Activated CD4-positive, alpha-beta T cell treated with anti-CD3 and anti-CD28 coated beads, Interleukin-2, amount 50 U/mL, for 48 hours (primary cell): Measurements from ENCODE around the gene POLDIP3.

Experiments
- DNase-seq, 2 experiments: peaks; one replicate each; pipeline ENCODE4 v3.0.0-alpha.2; 2020

POLDIP3 gene

DNA sequence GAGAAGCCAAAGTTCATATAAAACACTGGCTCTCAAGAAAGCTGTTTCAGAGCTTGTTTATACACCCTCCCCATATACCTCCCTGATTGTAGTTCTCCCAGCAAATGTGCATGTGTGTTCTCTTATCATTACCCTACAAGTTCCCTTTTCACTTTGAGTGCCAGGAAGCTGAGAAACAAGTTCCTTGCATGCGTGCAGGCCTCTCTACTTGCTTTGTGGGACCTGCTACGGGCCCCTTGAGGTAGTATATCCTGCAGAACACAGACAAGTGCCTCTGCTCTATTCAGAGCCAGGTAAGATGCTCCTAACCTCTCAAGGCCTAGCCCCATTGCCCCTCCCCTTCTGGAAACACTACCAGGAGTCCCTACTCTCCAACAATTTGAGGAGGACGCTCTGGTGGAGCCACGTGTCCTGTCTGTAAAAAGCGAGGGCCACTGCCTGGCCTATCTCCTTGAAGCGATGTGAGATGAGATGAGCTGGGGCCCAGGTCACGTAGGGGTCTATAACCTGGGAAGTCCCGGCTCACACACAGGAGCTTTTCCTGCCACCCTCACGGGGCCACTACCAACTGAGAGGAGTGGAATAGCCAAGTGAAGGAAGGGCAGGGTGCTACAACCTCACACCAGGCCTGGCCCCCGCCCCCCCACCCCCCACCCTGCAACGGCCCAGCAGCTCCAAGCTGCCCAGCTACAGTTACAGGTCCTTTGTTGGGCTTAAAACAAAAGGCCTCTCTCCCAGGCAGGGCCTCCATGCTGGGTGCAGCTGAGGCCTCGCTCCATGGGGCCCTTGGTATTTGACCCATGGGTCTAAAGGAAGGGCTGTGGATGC, 28.3 kb upstream of the POLDIP3 start:
- no peak for DNase-seq

- DNase-seq: no peak
These were observed 27.2 kb upstream of the POLDIP3 start for GRCh38 chr22:42641801-42642413.

- no peak for DNase-seq
These were observed 25.0 kb upstream of the POLDIP3 start for GRCh38 chr22:42639541-42640241.

DNA sequence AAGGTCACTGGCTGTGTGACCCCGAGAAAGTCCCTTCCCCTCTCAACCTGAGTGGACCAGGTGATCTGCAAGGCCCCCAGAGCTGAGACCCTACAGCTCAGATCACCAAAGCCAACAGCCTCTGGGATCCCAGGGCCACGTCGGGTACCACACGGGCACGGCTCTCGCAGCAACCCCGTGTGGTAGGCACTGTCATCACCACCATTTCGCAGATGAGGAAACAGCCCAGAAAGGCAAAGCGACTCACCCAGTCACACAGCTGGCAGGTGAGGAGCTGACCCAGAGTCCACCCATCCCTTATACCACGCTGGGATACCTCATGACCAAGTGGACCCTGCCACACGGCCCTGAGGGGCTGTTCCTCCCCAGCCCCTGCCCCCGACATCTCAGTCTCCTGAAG, 22.9 kb upstream of the POLDIP3 start:
- DNase-seq: no peak

- DNase-seq: no peak
These were observed 21.8 kb upstream of the POLDIP3 start for GRCh38 chr22:42636506-42636905.

DNA sequence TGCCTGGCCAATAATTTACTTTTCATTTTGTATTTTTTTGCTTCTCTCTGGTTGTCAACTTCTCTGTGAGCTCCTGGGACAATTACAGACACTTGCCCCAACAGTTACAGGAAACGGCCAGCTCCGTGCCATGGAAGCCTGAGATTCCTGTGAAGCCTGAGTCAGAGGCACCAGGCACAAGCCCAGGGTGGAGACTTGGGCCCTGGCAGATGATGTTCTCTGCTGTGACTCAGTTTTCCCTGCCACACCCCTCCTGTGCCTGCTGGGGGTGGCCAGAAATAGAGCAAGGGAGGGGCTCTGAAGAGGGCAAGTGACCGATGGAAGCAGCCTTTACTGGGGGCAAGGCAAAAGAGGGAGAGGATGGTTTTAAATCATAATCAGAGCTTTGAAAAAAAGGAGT, 20.8 kb upstream of the POLDIP3 start:
- peak in 1 of 2 experiments; percentile 24 for DNase-seq

GRCh38 chr22:42633013-42633412, 18.3 kb upstream of the POLDIP3 start:
- no peak for DNase-seq

DNA sequence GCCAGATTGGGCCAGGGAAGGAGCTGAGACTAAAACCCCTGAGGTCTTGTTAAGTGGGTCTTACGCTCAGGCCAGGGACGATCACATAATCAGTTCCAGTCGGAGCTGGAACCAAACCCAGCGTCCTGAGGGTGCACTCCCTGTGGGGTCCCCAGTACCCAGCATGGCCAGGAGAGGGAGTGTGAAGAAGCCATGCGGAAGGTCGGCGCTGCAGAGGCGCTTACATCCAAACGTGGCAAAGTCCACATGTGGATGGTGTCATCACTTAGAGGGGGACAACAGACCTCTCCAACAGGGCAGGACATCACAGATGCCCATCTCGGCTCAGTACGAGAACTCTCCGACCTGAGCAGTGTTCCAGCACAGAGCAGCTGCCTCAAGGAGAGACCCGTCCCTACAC, 17.4 kb upstream of the POLDIP3 start:
- DNase-seq: no peak

- DNase-seq: no peak
These were observed 16.4 kb upstream of the POLDIP3 start for GRCh38 chr22:42630901-42631602.

DNA sequence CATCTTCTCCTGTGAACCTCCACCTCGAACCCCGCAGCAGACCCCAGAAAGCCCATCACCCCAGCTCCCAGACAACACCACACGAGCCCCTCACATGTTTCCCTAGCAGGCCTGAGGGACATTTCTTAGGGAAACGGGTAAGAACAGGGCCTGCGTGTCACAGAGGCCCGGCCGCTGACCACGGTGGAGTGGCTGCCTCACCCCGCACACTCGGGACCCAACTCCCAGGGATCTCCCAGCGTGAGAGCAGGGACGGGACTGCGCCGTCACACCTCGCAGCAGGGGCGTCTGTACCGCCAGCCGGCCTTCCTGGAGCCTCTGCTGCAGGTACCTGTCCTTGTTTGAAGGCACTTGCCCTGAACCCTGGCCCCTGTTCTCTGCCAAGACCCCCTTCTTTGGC, 15.5 kb upstream of the POLDIP3 start:
- no peak for DNase-seq

DNA sequence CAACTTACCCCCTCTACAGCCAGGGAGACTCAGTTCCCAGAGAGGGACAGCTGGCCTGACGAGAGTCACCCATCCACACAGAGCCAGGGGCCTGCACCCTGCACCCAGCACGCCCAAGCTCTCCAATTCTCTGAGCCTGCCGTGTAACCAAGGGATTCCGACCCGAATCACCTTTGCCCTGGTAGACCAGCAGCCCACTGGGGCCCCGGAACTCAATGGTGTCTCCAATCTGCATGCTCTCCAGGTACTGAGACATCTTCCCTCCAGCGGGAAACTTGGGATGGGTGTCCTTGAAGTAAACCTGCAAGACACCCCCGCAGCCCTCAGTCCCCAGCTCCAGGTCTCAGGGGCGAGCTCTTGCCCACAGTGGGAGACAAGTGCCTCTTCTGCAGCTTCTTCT, 13.3 kb upstream of the POLDIP3 start:
- no peak for DNase-seq

DNA sequence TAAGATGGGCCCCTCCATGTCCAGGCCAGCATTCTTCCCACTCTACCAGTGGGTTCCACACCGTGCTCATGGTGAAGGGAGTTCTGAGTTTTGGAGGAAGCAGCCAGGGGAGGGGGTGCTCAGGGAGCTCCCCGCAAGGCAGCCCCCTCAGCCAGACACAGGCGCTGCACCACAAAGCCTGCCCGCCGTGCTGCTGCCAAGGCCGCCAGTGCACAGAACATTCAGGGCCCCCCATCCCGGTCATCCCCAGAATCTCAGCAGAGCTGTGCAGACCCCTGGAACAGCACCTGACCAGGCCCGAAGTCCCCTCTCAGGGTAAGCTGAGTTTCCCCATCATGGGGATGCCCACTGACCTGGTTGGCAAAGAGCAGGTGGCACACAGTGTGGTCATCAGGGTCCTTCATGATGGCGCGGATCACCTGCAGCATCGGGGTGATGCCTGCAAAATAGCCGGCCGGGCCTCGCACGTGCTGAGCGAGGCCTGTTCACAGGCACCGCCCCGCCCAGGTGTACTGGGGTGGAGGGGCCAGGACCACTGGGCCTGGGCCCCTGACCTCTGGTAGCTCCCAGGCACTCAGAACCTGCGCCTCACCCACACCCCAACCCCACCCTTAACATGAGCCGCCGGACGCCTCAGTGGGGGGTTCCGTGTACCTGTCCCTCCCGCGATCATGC, 12.4 kb upstream of the POLDIP3 start:
- no peak for DNase-seq

DNA sequence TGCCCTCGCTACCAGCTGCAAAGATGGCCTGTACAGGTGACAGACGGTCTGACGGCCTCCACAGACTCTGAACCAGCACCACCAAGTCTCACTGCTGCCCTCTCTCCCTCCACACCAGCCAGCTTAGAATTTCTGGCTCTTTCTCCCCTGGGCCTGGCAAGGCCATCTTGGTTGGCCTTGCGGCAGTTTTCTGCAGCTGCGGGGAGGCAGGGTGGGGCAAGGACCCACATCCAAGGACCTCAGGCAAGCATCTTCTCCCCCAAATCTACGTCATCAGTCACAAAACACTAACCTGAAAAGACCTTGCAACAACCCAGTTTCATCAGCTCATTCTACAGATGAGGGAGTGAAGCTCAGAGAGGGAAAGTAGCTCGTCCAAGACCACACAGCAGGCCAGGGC, 11.7 kb upstream of the POLDIP3 start:
- no peak for DNase-seq

DNA sequence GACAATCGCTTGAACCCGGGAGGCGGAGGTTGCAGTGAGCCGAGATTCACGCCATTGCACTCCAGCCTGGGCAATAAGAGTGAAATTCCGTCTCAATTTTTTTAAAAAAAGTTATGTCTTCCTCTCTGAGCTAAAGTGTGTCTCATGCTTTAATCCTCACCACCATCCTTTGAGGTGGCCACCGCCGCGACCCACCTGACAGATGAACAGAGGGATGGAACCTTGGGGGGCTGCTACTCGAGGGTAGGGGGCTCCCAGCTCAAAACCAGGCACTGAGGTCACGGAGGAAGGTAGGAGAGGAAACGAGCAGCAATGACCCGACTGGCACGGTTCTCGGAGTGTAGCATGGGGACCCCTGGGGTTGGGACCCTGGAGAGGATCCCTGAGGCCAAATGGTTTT, 10.7 kb upstream of the POLDIP3 start:
- no peak for DNase-seq

- DNase-seq: no peak
These were observed 9.9 kb upstream of the POLDIP3 start for GRCh38 chr22:42624551-42625106.

DNA sequence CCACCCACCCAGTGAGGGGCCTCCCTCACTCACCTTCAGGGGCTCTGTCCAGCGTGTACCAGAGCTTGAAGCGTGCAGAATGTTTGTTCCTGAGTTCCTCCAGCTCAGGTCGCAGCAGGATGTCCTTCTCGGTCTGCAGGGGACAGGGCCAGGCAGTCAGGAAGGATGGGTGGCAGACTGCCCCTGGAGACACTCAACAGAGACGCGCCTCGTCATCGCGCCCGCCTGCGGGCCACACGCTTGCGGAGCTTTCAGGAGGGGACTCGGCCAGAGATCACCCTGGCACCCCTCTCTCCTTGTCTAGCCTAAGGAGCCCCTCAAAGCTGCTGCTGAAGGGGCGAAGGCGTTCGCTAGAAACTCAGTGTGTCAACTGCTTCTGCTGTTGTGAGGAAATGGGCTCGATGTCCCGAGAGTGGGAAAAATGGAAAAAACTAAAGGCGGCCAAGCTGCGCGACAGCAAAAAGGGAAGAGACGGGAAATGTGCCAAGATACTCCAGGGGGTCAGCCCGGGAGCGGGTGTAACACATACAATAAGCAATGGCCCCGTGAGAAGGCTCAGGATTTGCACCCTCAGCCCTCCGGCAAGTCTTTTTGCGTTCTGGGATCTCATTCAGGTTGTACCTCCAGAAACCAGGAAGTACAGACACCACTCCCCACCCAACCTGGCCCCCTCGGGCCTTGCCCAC, 9.2 kb upstream of the POLDIP3 start:
- no peak for DNase-seq

DNA sequence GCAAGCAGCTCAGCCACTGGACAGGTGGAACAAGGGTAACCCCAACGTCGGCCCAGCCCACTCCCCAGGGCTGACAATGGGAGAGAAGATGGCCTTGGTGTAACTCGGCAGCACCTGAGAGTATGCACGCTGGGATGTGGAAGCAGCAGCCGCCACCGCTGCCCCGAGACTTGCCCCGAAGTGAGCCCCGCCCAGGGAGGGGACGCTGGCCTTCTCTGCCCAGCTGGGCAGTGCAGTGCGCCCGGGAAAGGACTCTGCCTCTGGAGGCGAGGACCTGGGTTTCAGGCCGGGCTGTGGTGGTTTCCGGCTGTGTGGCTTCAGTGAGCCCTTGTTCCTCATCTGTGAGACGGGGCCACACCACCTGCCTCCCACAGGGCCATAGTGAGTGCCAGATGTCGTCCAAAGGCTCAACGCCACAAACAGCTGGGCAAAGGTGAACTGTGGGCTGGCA, 8.6 kb upstream of the POLDIP3 start:
- DNase-seq: no peak

- DNase-seq: no peak
These were observed 7.5 kb upstream of the POLDIP3 start for GRCh38 chr22:42622061-42622710.

GRCh38 chr22:42621505-42622002, 6.9 kb upstream of the POLDIP3 start:
- peak; percentile 64 to 70 for DNase-seq

DNA sequence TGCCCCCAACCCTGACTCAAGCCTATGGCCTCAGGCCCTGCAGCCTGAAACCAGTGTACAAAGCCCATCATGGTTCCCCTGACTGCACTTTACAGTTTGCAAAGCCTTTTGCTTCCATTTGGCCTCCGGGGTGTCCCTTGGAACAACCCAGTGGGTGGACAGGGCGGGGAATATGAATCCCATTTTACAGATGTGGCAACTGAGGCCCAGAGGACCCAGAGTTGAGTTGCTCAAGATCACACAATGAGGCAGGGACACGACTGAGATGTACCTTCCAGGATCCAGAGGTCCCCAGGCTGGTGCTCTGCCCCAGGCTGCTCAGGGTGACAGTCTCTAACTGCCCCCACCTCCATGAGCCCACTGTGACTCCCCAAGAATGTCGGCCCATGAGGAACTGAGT, 5.4 kb upstream of the POLDIP3 start:
- no peak for DNase-seq
